GM18520 (cell line): ENCODE results near the gene FAM83G.
"Not testable (repeated sequence)": the region's sequence is repeated elsewhere in the genome, so short reads cannot be mapped to it uniquely, and the experiment has no call there.

Experiments
- ATAC-seq: cut with Tn5 transposase; IDR thresholded peaks from one replicate; pipeline ENCODE4 v1.9.1; 2021; ENCODE audit not compliant: unreplicated experiment

FAM83G gene

GRCh38 chr17:18958611-18959010 lies 46.0 kb downstream of the FAM83G start:
- ATAC-seq, result no peak

GRCh38 chr17:18957831-18958230 lies 46.7 kb downstream of the FAM83G start:
- no peak for ATAC-seq

- no peak for ATAC-seq
Observed at GRCh38 chr17:18956581-18956980, 48.0 kb downstream of the FAM83G start.

- not testable (repeated sequence) for ATAC-seq
Observed at GRCh38 chr17:18956021-18956420, 48.5 kb downstream of the FAM83G start.

GRCh38 chr17:18955009-18955408 lies 49.6 kb downstream of the FAM83G start:
- ATAC-seq, result no peak

- no peak for ATAC-seq
Observed at GRCh38 chr17:18954321-18954720, 50.2 kb downstream of the FAM83G start.

GRCh38 chr17:18953231-18953728 lies 51.3 kb downstream of the FAM83G start:
- ATAC-seq, result no peak

- ATAC-seq, result no peak
Observed at GRCh38 chr17:18951941-18952842, 52.4 kb downstream of the FAM83G start, which contains the start of gene SLC5A10. TSS of gene SLC5A10 (plus strand) at chr17:18952165. CDS start at chr17:18952206, 41 bp downstream.

GRCh38 chr17:18950944-18951905 lies 53.3 kb downstream of the FAM83G start:
- no peak for ATAC-seq

GRCh38 chr17:18950346-18950745 lies 54.2 kb downstream of the FAM83G start:
- ATAC-seq, result no peak

GRCh38 chr17:18949566-18949965 lies 55.0 kb downstream of the FAM83G start:
- ATAC-seq, result no peak

GRCh38 chr17:18948476-18949006 lies 56.0 kb downstream of the FAM83G start:
- ATAC-seq, result no peak

- no peak for ATAC-seq
Observed at GRCh38 chr17:18947866-18948265, 56.7 kb downstream of the FAM83G start.

- ATAC-seq, result no peak
Observed at GRCh38 chr17:18946536-18946935, 58.0 kb downstream of the FAM83G start.

GRCh38 chr17:18944646-18945045 lies 59.9 kb downstream of the FAM83G start:
- ATAC-seq, result no peak

- no peak for ATAC-seq
Observed at GRCh38 chr17:18938692-18939023, 65.9 kb downstream of the FAM83G start.

GRCh38 chr17:18937981-18938691 lies 66.4 kb downstream of the FAM83G start:
- ATAC-seq, result no peak

GRCh38 chr17:18933102-18934058 lies 71.2 kb downstream of the FAM83G start:
- no peak for ATAC-seq

- ATAC-seq, result no peak
Observed at GRCh38 chr17:18932360-18933055, 72.1 kb downstream of the FAM83G start.
